Pancreas (tissue), 10 donors: Measurements from ENCODE around the gene SNUPN. TPM values are rescaled to one million over a fixed set of nuclear protein-coding genes. Genes with fewer than 3 reads are reported as not detected.
"Not testable (repeated sequence)": the region's sequence is repeated elsewhere in the genome, so short reads cannot be mapped to it uniquely, and the experiment has no call there.

Experiments
- ATAC-seq, 4 donors: fragments of 200-7000 bp; cut with Tn5 transposase; one replicate each; pipeline versions ENCODE4 v1.8.0 to v1.9.1; 2020; ENCODE audit warnings: mild to moderate bottlenecking in 4 of 4, moderate library complexity in 4 of 4
- DNase-seq, 6 donors: peaks; one replicate each; pipeline ENCODE4 v3.0.0-alpha.2; 2020
- FAIRE-seq: peaks from 2 replicates; lab custom pipeline; 2012; peaks lifted over from hg19 to GRCh38; lab: Jason Lieb, UNC
- H3K27ac ChIP-seq, 4 donors: fragments of 200-600 bp; sonication (generic); 1 replicate in 3 of 4; 2 replicates in 1 of 4; pipeline versions ENCODE4 v1.5.0 to v1.8.0; 2020
- H3K27me3 ChIP-seq, 4 donors: fragments of 200-600 bp; one replicate each; pipeline ENCODE4 v1.8.0; 2021
- H3K36me3 ChIP-seq, 3 donors: fragments of 200-600 bp; sonication (generic) in 1 of 3; one replicate each; pipeline versions ENCODE4 v1.5.0 to v1.8.0; 2020 to 2021
- H3K4me1 ChIP-seq, 3 donors: fragments of 200-600 bp; one replicate each; pipeline ENCODE4 v1.8.0; 2021
- H3K4me3 ChIP-seq, 4 donors: fragments of 200-600 bp; sonication (generic) in 2 of 4; one replicate each; pipeline versions ENCODE4 v1.5.0 to v1.8.0; 2020 to 2021
- H3K9me3 ChIP-seq, 4 donors: fragments of 200-600 bp; one replicate each; pipeline ENCODE4 v1.8.0; 2021
- CTCF ChIP-seq, 4 donors: fragments of 200-600 bp; sonication (generic) in 3 of 4; IDR thresholded peaks; one replicate each; pipeline versions ENCODE4 v1.5.0 to v1.8.0; 2021; ENCODE audit warnings: antibody characterized with exemption in 4 of 4
- WGBS, 2 donors: extraction: QIAGEN DNeasy Blood & Tissue Kit; methylation state at CpG; one replicate each; pipeline ENCODE4 v1.1.7; 2013; 5-methylcytosine and 5-hydroxymethylcytosine counted together
- intact Hi-C, 3 donors: fragments of 100-400 bp; cut with DNase I; formaldehyde crosslinking; loops; one replicate each; pipeline versions ENCODE4 v1.11.1 to v1.14.2; 2022
- polyA plus RNA-seq, 2 donors: library from polyadenylated mRNA; stranded (reverse); fragments of 200-250 nt; gene quantifications; one replicate each; pipeline ENCODE4 v1.2.3, GENCODE V29; 2013
- total RNA-seq, 6 donors: library from RNA; stranded (reverse); fragmentation: NEBNext Ultra II Directional in 4 of 6; extraction: Animal tissue kit (Norgen Biotek cat#: 25700) in 4 of 6; gene quantifications; one replicate each; pipeline versions ENCODE4 v1.2.1 to v1.2.4, GENCODE V29; 2021 to 2023
- donor health status: healthy with polysubstance abuse.
- donor health status: DM: no; HTN: no; CAD: no; lungs with moderate emphysema.
- donor health status: DM: no; HTN: no; CAD: no.
- donor health status: control.
- donor health status: control.
- donor health status: Bipolar disorder and iron deficiency.
- donor health status: DM: yes; HTN: yes; CAD: no.
- donor health status: DM: no; HTN: no; CAD: no.
- donor health status: DM: no; HTN: no; CAD: no.
- donor health status: DM: yes; HTN: yes; CAD: no.

SNUPN gene
- total and polyA plus RNA-seq, 8 donors: 5.1 to 13.1 (median 7.9) TPM

- 0 to 2% methylated on average over 16 of the region's 16 CpGs for WGBS, 2 donors
- peak overlapping the region; percentile 87 to 96 (median 90) for H3K4me3 ChIP-seq
- peak overlapping the region; percentile 90 to 96 (median 93) for H3K27ac ChIP-seq
- H3K36me3 ChIP-seq: no peaks in the 10 kb centered on the region
- no peak for DNase-seq
- peaks cover 5 to 23% (median 11%) of the 10 kb centered on the region in 3 donors for H3K4me1 ChIP-seq
- TF ChIP-seq CTCF (IDR thresholded peaks at IDR 0.05): no peak
- H3K27me3 ChIP-seq: no peaks in the 10 kb centered on the region
- peak in 3 of 4 donors; percentile 0 to 7 (median 3) for ATAC-seq
- intact Hi-C loops: loop anchor here in 1 of 3 donors (10.0 kb wide), 1 partner anchor 46 kb away; no protein-coding TSS in a partner anchor
- H3K9me3 ChIP-seq: no peaks in the 10 kb centered on the region
- FAIRE-seq: no peak
Observed at GRCh38 chr15:75639191-75639708, 13.7 kb upstream of the SNUPN start.

DNA sequence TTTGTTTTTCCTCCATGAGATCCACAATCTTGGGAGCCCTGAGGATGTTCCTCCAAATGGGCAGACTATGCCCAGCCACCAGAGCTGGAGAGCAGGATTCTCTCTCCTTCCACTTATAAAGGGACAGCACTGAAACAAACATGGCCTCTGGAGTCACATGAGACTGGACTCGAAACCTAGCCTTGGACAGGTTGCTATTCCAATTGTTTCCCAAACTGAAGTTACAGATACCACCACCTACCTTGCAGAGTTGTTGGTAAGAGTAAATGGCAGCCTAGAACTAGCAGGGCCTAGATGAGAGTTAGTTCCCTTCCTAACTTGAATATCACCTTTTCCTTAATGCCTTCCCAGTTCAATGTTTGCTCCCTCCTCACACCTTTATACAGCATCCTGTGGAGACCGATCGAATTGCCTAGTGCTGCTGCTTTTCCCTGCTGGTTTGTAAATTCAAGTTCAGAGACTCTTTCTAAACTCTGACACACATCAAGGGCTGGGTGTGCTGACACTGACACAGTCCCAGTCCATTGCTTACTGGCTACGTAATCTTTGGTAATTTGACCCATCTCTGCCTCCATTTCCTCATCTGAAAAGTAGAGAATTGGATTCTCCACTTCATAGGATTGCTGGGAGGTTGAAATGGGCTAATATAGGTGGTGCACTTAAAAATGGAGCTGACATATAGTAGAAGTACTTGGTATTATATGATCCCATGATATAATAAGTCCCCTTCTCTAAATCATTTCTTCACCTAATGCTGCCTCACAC lies 11.9 kb upstream of the SNUPN start:
- no peaks in the 10 kb centered on the region for H3K9me3 ChIP-seq
- no peaks in the 10 kb centered on the region for H3K36me3 ChIP-seq
- H3K4me1 ChIP-seq: peaks cover 5 to 23% (median 11%) of the 10 kb centered on the region in 3 donors
- intact Hi-C loops: loop anchor here in 1 of 3 donors (10.0 kb wide), 1 partner anchor 47 kb away; no protein-coding TSS in a partner anchor
- DNase-seq (no peak), ATAC-seq (no peak), FAIRE-seq (no peak)
- peak overlapping the region in 2 of 4 donors; percentile 90 to 92 for H3K27ac ChIP-seq
- H3K4me3 ChIP-seq: peak overlapping the region in 1 of 4 donors; percentile 90
- no peaks in the 10 kb centered on the region for H3K27me3 ChIP-seq
- WGBS, 2 donors: 59 to 63% methylated on average over 4 of the region's 4 CpGs
- TF ChIP-seq CTCF (IDR thresholded peaks at IDR 0.05): no peak

DNA sequence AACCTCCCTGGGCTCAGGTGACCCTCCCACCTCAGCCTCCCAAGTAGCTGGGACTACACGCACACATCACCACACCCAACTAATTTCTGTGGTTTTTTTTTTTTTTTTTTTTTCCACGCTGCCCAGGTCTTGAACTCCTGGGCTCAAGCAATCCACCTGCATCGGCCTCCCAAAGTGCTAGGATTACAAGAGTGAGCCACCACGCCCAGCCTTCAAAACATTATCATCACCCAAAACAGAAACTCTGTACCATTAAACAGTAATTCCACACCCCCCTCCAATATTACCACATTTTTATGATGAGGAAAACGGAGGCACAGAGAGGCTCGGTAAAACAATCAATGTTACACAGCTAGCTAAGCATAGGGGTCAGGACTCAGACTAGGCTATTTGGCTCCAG lies 10.5 kb upstream of the SNUPN start:
- DNase-seq (no peak), FAIRE-seq (no peak), ATAC-seq (no peak)
- H3K36me3 ChIP-seq: no peaks in the 10 kb centered on the region
- WGBS, 2 donors: 91 to 97% methylated on average over 6 of the region's 6 CpGs
- H3K4me1 ChIP-seq: peaks cover 5 to 17% (median 11%) of the 10 kb centered on the region in 3 donors
- no peak overlapping the region for H3K4me3 ChIP-seq
- intact Hi-C loops: loop anchor here in 1 of 3 donors (10.0 kb wide), 1 partner anchor 49 kb away; no protein-coding TSS in a partner anchor
- H3K27ac ChIP-seq: no peak overlapping the region
- H3K27me3 ChIP-seq: no peaks in the 10 kb centered on the region
- TF ChIP-seq CTCF (IDR thresholded peaks at IDR 0.05): no peak
- no peaks in the 10 kb centered on the region for H3K9me3 ChIP-seq

- not testable (repeated sequence) for FAIRE-seq, H3K4me3 ChIP-seq, H3K9me3 ChIP-seq, ATAC-seq, H3K36me3 ChIP-seq, H3K27ac ChIP-seq, H3K27me3 ChIP-seq, DNase-seq
- intact Hi-C loops: loop anchor here in 1 of 3 donors (10.0 kb wide), 1 partner anchor 51 kb away; no protein-coding TSS in a partner anchor
- peaks cover 5 to 14% (median 11%) of the 10 kb centered on the region in 3 donors for H3K4me1 ChIP-seq
- 88 to 90% methylated on average over 7 of the region's 7 CpGs for WGBS, 2 donors
Observed at GRCh38 chr15:75633922-75634321, 8.4 kb upstream of the SNUPN start.

DNA sequence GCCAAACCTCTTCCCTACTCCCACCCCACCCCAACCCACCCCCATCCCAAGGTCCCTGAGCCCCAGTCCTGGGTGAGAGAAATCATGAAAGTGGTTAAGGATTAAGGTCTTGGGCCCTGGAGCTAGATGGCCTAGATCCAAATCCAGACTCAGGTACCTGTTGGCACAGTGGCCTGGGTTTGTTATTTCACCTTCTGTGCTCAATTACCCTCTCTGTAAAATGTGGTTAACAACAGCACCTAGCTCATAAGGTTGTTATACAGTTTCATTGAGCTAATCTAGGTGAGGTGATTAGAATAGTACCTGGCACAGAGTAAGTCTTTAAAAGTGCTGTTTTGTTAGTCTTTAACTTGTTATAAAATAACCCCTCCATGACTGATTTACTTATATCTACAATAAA lies 6.4 kb upstream of the SNUPN start:
- no peak overlapping the region for H3K4me3 ChIP-seq
- intact Hi-C loops: loop anchor here in 1 of 3 donors (10.0 kb wide), 1 partner anchor 53 kb away; no protein-coding TSS in a partner anchor
- no peaks in the 10 kb centered on the region for H3K4me1 ChIP-seq
- FAIRE-seq: no peak
- H3K27ac ChIP-seq: no peak overlapping the region
- H3K27me3 ChIP-seq: no peaks in the 10 kb centered on the region
- ATAC-seq: no peak
- no peak for DNase-seq
- H3K36me3 ChIP-seq: no peaks in the 10 kb centered on the region
- no peak for TF ChIP-seq CTCF (IDR thresholded peaks at IDR 0.05)
- H3K9me3 ChIP-seq: no peaks in the 10 kb centered on the region
